Measurements from ENCODE around the gene MAPRE3. TPM values are rescaled to one million over a fixed set of nuclear protein-coding genes. Genes with fewer than 3 reads are reported as not detected.

Gene MAPRE3
- total RNA-seq, 5 donors from 2014 or later (not counting 1 experiment from before 2014, with no cell fraction given): 4.0 to 5.1 (median 4.7) TPM

DNA sequence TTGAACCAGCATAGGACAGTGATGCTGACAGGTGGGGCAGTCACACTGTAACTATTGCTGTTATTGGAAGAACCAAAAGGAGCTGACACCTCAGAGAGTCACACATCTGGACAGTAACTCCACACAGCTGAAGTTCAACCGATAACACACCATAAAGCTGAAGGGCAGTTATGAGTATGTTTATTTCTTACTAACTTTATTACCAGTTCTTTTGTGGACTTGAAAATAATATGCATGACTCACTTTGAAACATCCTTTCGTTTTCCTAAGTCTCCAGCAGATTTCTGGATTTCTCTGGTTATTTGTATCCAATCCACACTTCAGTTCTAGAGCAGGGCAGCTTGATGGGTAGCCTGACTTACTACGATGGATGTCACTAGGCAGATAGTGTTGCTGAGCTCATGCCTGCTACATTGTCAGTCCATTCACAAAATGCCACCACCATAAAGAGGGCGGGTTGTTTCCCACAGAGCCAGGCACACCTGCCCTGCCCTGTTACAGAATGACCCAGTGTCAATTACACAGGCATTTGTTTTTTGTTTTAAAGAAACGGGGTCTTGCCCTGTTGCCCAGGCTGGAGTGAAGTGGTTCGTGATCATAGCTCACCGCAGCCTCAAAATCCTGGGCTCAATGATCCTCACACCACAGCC, 72.7 kb downstream of the MAPRE3 start:
- H3K27ac ChIP-seq (ENCODE audit: low read length): no peak overlapping the region
- 100% methylated on average over 3 of the region's 7 CpGs for WGBS (ENCODE audit: insufficient coverage)
- ChIA-PET CTCF (no interaction called here), POLR2A (interaction anchor here in 1 of 2 donors (0.6 kb wide), 1 partner anchor 1008 kb away, joined by 3 read pairs; no protein-coding TSS in a partner anchor)
- H3K27me3 ChIP-seq (replicated peaks in 1 of 2; ENCODE audit: control insufficient read depth in 2 of 2, extremely low read depth in 1 of 2, insufficient read depth in 2 of 2, low read length in 1 of 2): no peaks in the 10 kb centered on the region
- H3K36me3 ChIP-seq (ENCODE audit: control insufficient read depth in 2 of 2, extremely low read depth in 1 of 2, insufficient read depth in 1 of 2, low read length in 1 of 2): peaks cover 20 to 42% of the 10 kb centered on the region in 2 donors
- no peaks in the 10 kb centered on the region for H3K9me3 ChIP-seq
- H3K4me3 Mint-ChIP-seq: no peak overlapping the region
- ATAC-seq (replicated peaks in 1 of 4) (no peak), DNase-seq (no peak)
- H3K4me1 Mint-ChIP-seq: peaks cover 0 to 5% (median 0%) of the 10 kb centered on the region in 3 donors
- H3K27me3 Mint-ChIP-seq: no peaks in the 10 kb centered on the region
- no peaks in the 10 kb centered on the region for H3K9me3 Mint-ChIP-seq
- no peak overlapping the region for H3K27ac Mint-ChIP-seq
- no peak overlapping the region for H3K4me3 ChIP-seq (ENCODE audit: control insufficient read depth in 1 of 2, extremely low read depth in 1 of 2, low read length in 1 of 2)
- no peaks in the 10 kb centered on the region for H3K4me1 ChIP-seq (ENCODE audit: control insufficient read depth in 1 of 2, extremely low read depth in 1 of 2, insufficient read depth in 2 of 2, low read length in 2 of 2)
- peaks cover 19% of the 10 kb centered on the region for H3K36me3 Mint-ChIP-seq

DNA sequence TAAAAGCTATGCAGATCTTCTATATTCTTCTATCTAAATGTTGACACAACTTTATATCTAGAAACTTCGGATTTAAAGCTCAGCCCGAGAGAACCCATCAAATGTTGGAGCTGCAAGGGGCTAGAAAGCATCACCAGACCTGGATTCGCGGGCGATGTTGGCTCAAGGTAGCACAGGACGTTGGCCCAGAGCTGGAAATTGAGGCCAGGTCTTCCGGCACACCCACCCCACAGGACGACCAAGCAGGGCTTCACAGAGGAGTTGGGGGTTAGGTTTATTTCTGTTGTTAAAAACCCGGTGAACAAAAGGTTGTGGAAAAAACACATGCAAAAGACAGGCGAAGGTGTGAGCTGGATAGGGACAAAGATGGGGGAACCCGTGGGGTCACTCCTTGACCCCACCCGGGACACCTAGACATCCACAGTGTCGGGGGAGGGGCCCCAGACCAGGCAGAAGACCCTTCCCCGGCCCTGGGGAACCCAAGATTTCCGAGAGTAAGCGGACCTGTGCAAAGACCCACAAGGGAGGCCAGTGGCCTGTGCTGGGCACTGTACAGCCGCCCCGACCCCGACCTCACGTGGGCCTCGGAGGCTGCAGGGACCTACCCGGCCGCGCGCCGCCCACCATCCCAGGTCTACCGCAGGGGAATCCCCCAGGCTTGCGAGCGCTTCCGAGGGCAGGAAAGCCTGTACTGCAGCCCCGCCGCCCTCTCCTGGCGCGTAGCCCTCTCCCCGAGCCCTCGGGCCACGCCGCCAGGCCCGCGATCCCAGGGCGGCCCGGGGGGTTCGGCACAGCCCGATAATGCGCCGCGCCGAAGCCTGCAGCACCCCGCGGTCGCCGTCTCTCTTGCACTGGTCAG, 79.2 kb downstream of the MAPRE3 start:
- POLR2A ChIA-PET: interaction anchor here in 1 of 2 donors (0.6 to 2.1 kb wide), 3 partner anchors 20 to 75 kb away, joined by 3 to 12 read pairs (median 6); partner anchors contain the start of gene OST4
- no peaks in the 10 kb centered on the region for H3K9me3 ChIP-seq
- Mint-ChIP-seq H3K4me1 (peaks cover 18 to 36% (median 20%) of the 10 kb centered on the region in 3 donors), H3K27me3 (peaks cover 9 to 10% of the 10 kb centered on the region in 2 donors), H3K27ac (peak overlapping the region; percentile 99), H3K36me3 (peaks cover 5% of the 10 kb centered on the region), H3K4me3 (peak overlapping the region; percentile 90 to 97 (median 93)), H3K9me3 (no peaks in the 10 kb centered on the region)
- peak overlapping the region; percentile 77 for H3K27ac ChIP-seq (ENCODE audit: low read length)
- peaks cover 3 to 19% of the 10 kb centered on the region in 2 experiments for H3K4me1 ChIP-seq (ENCODE audit: control insufficient read depth in 1 of 2, extremely low read depth in 1 of 2, insufficient read depth in 2 of 2, low read length in 2 of 2)
- CTCF ChIA-PET: interaction anchor here (1.0 to 1.7 kb wide), 5 partner anchors 18 to 80 kb away, joined by 3 to 8 read pairs (median 4); partner anchors contain the start of gene KHK (in 1 of the 2)
- peak; percentile 4 to 28 (median 22) for ATAC-seq (replicated peaks in 1 of 4)
- 12% methylated on average over 49 of the region's 52 CpGs for WGBS (ENCODE audit: insufficient coverage)
- H3K27me3 ChIP-seq (replicated peaks in 1 of 2; ENCODE audit: control insufficient read depth in 2 of 2, extremely low read depth in 1 of 2, insufficient read depth in 2 of 2, low read length in 1 of 2): no peaks in the 10 kb centered on the region
- H3K36me3 ChIP-seq (ENCODE audit: control insufficient read depth in 2 of 2, extremely low read depth in 1 of 2, insufficient read depth in 1 of 2, low read length in 1 of 2): peaks cover 0 to 5% of the 10 kb centered on the region in 2 donors
- peak overlapping the region; percentile 89 to 91 for H3K4me3 ChIP-seq (ENCODE audit: control insufficient read depth in 1 of 2, extremely low read depth in 1 of 2, low read length in 1 of 2)
- peak in 33 of 35 experiments; percentile 23 to 82 (median 51) for DNase-seq

DNA sequence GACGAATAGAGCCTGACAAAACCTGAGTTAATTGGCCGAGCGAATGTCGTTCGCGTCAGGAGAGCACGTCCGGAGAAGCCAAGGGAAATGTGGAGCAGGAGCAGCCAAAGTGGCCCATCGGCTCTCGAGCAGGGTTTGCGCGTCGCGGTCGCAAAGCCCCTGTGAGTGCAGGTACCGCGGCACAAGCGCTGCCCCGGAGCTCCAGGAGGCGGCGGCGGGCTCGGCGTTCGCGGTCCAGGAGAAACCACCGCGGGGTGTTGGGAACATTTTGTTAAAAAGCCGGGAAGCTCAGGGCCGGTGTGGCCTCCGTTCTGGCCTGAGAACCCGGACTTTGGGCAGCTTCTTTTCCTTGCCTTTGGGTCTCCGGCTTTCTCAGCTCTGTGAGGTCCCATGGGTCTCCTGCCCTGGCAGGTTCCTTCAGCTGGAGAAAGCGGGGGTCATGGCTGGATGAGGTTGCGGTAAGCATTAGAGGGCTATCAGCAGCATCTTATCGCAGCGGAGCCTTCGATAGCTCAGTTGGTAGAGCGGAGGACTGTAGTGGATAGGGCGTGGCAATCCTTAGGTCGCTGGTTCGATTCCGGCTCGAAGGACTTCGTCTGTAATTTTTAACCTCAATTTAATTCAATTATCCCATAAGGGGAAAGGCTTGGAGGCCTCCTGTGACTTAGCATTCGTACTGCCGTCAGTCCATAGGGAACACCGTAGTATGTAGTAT, 80.0 kb downstream of the MAPRE3 start:
- Histone ChIP-seq H3K27me3 (replicated peaks in 1 of 2; ENCODE audit: control insufficient read depth in 2 of 2, extremely low read depth in 1 of 2, insufficient read depth in 2 of 2, low read length in 1 of 2) (no peaks in the 10 kb centered on the region), H3K4me3 (ENCODE audit: control insufficient read depth in 1 of 2, extremely low read depth in 1 of 2, low read length in 1 of 2) (peak overlapping the region; percentile 89 to 91), H3K36me3 (ENCODE audit: control insufficient read depth in 2 of 2, extremely low read depth in 1 of 2, insufficient read depth in 1 of 2, low read length in 1 of 2) (peaks cover 2 to 13% of the 10 kb centered on the region in 2 donors), H3K9me3 (no peaks in the 10 kb centered on the region), H3K27ac (ENCODE audit: low read length) (peak overlapping the region; percentile 77), H3K4me1 (ENCODE audit: control insufficient read depth in 1 of 2, extremely low read depth in 1 of 2, insufficient read depth in 2 of 2, low read length in 2 of 2) (peaks cover 3 to 19% of the 10 kb centered on the region in 2 experiments)
- peaks cover 9 to 10% of the 10 kb centered on the region in 2 donors for H3K27me3 Mint-ChIP-seq
- no peaks in the 10 kb centered on the region for H3K9me3 Mint-ChIP-seq
- peak; percentile 80 to 97 (median 89) for DNase-seq
- H3K36me3 Mint-ChIP-seq: peaks cover 12% of the 10 kb centered on the region
- under 1% methylated on average over 36 of the region's 48 CpGs for WGBS (ENCODE audit: insufficient coverage)
- peak overlapping the region; percentile 90 to 97 (median 93) for H3K4me3 Mint-ChIP-seq
- peaks cover 18 to 36% (median 20%) of the 10 kb centered on the region in 3 donors for H3K4me1 Mint-ChIP-seq
- H3K27ac Mint-ChIP-seq: peak overlapping the region; percentile 99
- ChIA-PET CTCF (interaction anchor here in 1 of 2 donors (0.5 to 1.8 kb wide), 10 partner anchors 13 to 1844 kb away, joined by 3 to 8 read pairs (median 4); partner anchors contain the start of genes KHK, OST4 and WDR43), POLR2A (interaction anchor here in 1 of 2 donors (0.6 to 2.1 kb wide), 3 partner anchors 21 to 74 kb away, joined by 4 to 12 read pairs (median 6); partner anchors contain the start of gene OST4)
- peak; percentile 65 to 66 (median 66) for ATAC-seq (replicated peaks in 1 of 4)

DNA sequence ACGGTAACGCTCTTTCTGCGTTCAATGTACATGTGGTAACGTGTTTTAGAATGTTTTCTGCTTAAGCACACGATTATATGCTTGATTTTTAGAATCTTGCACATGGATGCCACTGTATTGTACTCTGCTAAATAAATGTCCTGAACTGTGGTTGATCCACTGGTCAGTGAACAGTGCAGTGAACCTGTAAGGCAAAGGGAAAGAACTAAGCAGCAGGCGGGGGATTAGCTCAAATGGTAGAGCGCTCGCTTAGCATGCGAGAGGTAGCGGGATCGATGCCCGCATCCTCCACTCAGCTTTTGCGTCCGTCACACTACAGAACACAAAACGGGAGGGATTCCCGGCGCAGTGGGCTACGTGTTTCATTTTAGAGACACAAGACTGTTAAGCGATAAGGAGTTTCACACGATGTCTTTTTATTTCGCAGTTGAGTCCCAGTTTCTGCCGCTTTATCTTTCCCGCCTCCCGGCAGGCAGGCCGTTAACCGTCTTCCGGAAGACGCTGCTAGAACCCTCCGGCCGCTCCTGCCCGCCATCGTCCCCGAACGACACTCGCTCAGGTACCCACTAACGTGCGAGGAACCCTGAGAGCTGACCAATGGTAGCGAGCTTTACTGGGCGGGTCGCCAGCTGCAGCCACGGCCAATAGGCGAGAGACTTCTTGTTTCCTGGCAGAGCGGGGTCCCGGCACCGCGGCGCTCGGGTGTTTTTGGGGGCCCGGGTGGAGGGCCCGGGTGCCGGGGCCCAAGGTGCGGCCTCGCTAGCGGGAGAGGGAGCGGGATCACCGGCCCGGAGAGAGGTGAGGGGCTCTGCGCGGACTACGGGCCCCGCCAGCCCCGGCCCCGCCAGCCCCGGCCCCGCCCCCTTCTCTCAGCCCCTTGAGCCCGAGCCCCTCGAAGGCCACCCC, 80.8 kb downstream of the MAPRE3 start, which contains the start of gene AGBL5:
AGBL5 (plus strand) TSS at position 673 of the 906 bp plus-strand sequence. CDS start 1,291 bp downstream, outside the sequence.
- WGBS (ENCODE audit: insufficient coverage): under 1% methylated on average over 64 of the region's 67 CpGs
- peak; percentile 79 to 80 (median 80) for ATAC-seq (replicated peaks in 1 of 4)
- peak; percentile 93 to 99 (median 96) for DNase-seq
- no peaks in the 10 kb centered on the region for H3K27me3 ChIP-seq (replicated peaks in 1 of 2; ENCODE audit: control insufficient read depth in 2 of 2, extremely low read depth in 1 of 2, insufficient read depth in 2 of 2, low read length in 1 of 2)
- Mint-ChIP-seq H3K4me3 (peak within 1 kb of the TSS; percentile 90 to 97 (median 93)), H3K9me3 (no peaks in the 10 kb centered on the region), H3K27ac (peak within 1 kb of the TSS; percentile 99), H3K36me3 (peaks cover 18% of the 10 kb centered on the region), H3K27me3 (peaks cover 9 to 10% of the 10 kb centered on the region in 2 donors), H3K4me1 (peaks cover 18 to 41% (median 20%) of the 10 kb centered on the region in 3 donors)
- POLR2A ChIA-PET: interaction anchor here in 1 of 2 donors (0.6 to 2.1 kb wide), 3 partner anchors 20 to 73 kb away, joined by 4 to 12 read pairs (median 6); partner anchors contain the start of gene OST4
- peak within 1 kb of the TSS; percentile 77 for H3K27ac ChIP-seq (ENCODE audit: low read length)
- CTCF ChIA-PET: interaction anchor here in 1 of 2 donors (0.5 to 1.8 kb wide), 13 partner anchors 14 to 1843 kb away, joined by 3 to 8 read pairs (median 3); partner anchors contain the start of genes ABHD1, KHK, OST4 and WDR43
- peak within 1 kb of the TSS; percentile 89 to 91 for H3K4me3 ChIP-seq (ENCODE audit: control insufficient read depth in 1 of 2, extremely low read depth in 1 of 2, low read length in 1 of 2)
- H3K4me1 ChIP-seq (ENCODE audit: control insufficient read depth in 1 of 2, extremely low read depth in 1 of 2, insufficient read depth in 2 of 2, low read length in 2 of 2): peaks cover 3 to 19% of the 10 kb centered on the region in 2 experiments
- peaks cover 8 to 21% of the 10 kb centered on the region in 2 donors for H3K36me3 ChIP-seq (ENCODE audit: control insufficient read depth in 2 of 2, extremely low read depth in 1 of 2, insufficient read depth in 1 of 2, low read length in 1 of 2)
- no peaks in the 10 kb centered on the region for H3K9me3 ChIP-seq
